H9 (cell line): ENCODE measurements around the gene ADGRB3. TPM values are rescaled to one million over a fixed set of nuclear protein-coding genes. Genes with fewer than 3 reads are reported as not detected.

Experiments used
- DNase-seq: peaks from one replicate; pipeline ENCODE4 v3.0.0-alpha.2; 2017
- H2AFZ ChIP-seq: one replicate; pipeline ENCODE4 v1.6.1; 2013; ENCODE audit warnings: mild to moderate bottlenecking, low read length, control low read depth, moderate library complexity
- H2AK5ac ChIP-seq: 2 replicates; pipeline ENCODE4 v1.6.1; 2013; ENCODE audit warnings: low read length, control low read depth, mixed read lengths; ENCODE audit not compliant: insufficient read length
- H2BK120ac ChIP-seq: one replicate; pipeline ENCODE4 v1.6.1; 2013; ENCODE audit warnings: low read depth, mild to moderate bottlenecking, low read length, control low read depth, inconsistent platforms; ENCODE audit not compliant: poor library complexity, severe bottlenecking
- H2BK12ac ChIP-seq: 2 replicates; pipeline ENCODE4 v1.6.1; 2013; ENCODE audit warnings: low read length, control low read depth, mixed read lengths, low read depth; ENCODE audit not compliant: insufficient read length
- H2BK15ac ChIP-seq: 2 replicates; pipeline ENCODE4 v1.6.1; 2013; ENCODE audit warnings: low read depth, low read length, control low read depth
- H2BK20ac ChIP-seq: one replicate; pipeline ENCODE4 v1.6.1; 2013; ENCODE audit warnings: low read depth, mild to moderate bottlenecking, low read length, control low read depth, inconsistent platforms; ENCODE audit not compliant: poor library complexity, severe bottlenecking
- H2BK5ac ChIP-seq: 2 replicates; pipeline ENCODE4 v1.6.1; 2013; ENCODE audit warnings: low read length, control low read depth, mixed read lengths; ENCODE audit not compliant: insufficient read length
- H3K14ac ChIP-seq: 2 replicates; pipeline ENCODE4 v1.6.1; 2013; ENCODE audit warnings: low read length, control low read depth; ENCODE audit not compliant: insufficient read depth
- H3K18ac ChIP-seq: 2 replicates; pipeline ENCODE4 v1.6.1; 2013; ENCODE audit warnings: low read depth, mild to moderate bottlenecking, mixed read lengths, low read length, control low read depth; ENCODE audit not compliant: insufficient read length
- H3K23ac ChIP-seq: 2 replicates; pipeline ENCODE4 v1.6.1; 2013; ENCODE audit warnings: low read length, control low read depth, mixed read lengths, low read depth; ENCODE audit not compliant: insufficient read length
- H3K23me2 ChIP-seq: 2 replicates; pipeline ENCODE4 v1.6.1; 2013; ENCODE audit warnings: low read depth, mild to moderate bottlenecking, mixed read lengths, low read length, control low read depth; ENCODE audit not compliant: insufficient read length, poor library complexity, severe bottlenecking
- H3K27ac ChIP-seq: 2 replicates; pipeline ENCODE4 v1.5.1; 2013; ENCODE audit warnings: low read length, control low read depth, mixed read lengths, low read depth; ENCODE audit not compliant: insufficient read length
- H3K27me3 ChIP-seq: 2 replicates; pipeline ENCODE4 v1.6.1; 2013; ENCODE audit warnings: low read length, control low read depth, inconsistent platforms; ENCODE audit not compliant: insufficient read depth
- H3K4ac ChIP-seq: 2 replicates; pipeline ENCODE4 v1.6.1; 2013; ENCODE audit warnings: low read depth, mild to moderate bottlenecking, control low read depth, inconsistent platforms, low read length, moderate library complexity
- H3K4me1 ChIP-seq: 2 replicates; pipeline ENCODE4 v1.6.1; 2013; ENCODE audit warnings: low read length, control low read depth, inconsistent platforms; ENCODE audit not compliant: insufficient read depth
- H3K4me2 ChIP-seq: 2 replicates; pipeline ENCODE4 v1.6.1; 2013; ENCODE audit warnings: low read length, control low read depth, mixed read lengths; ENCODE audit not compliant: insufficient read length, insufficient read depth
- H3K56ac ChIP-seq: 2 replicates; pipeline ENCODE4 v1.6.1; 2013; ENCODE audit warnings: low read depth, mild to moderate bottlenecking, mixed read lengths, low read length, control low read depth; ENCODE audit not compliant: insufficient read length
- H3K79me1 ChIP-seq: 2 replicates; pipeline ENCODE4 v1.6.1; 2013; ENCODE audit warnings: low read depth, mild to moderate bottlenecking, moderate library complexity, low read length, control low read depth, inconsistent platforms; ENCODE audit not compliant: insufficient read depth, poor library complexity, severe bottlenecking
- H3K79me2 ChIP-seq: 2 replicates; pipeline ENCODE4 v1.6.1; 2013; ENCODE audit warnings: low read length, control low read depth, inconsistent platforms; ENCODE audit not compliant: insufficient read depth
- H3K9ac ChIP-seq: 2 replicates; pipeline ENCODE4 v1.6.1; 2013; ENCODE audit warnings: low read length, control low read depth, mixed read lengths; ENCODE audit not compliant: insufficient read length; ENCODE audit errors: extremely low read depth
- H3K9me3 ChIP-seq: one replicate; pipeline ENCODE4 v1.6.1; 2013; ENCODE audit warnings: low read depth, low read length, inconsistent platforms; ENCODE audit not compliant: control insufficient read depth
- H3T11ph ChIP-seq: one replicate; pipeline ENCODE4 v1.6.1; 2013; ENCODE audit warnings: mild to moderate bottlenecking, low read length, control low read depth, inconsistent platforms
- H4K20me1 ChIP-seq: one replicate; pipeline ENCODE4 v1.6.1; 2013; ENCODE audit not compliant: control insufficient read depth, insufficient read length, insufficient read depth
- H4K5ac ChIP-seq: 2 replicates; pipeline ENCODE4 v1.6.1; 2013; ENCODE audit warnings: low read depth, mild to moderate bottlenecking, mixed read lengths, low read length, control low read depth; ENCODE audit not compliant: insufficient read length
- H4K8ac ChIP-seq: replicated peaks from 2 replicates; pipeline ENCODE4 v1.6.1; 2013; ENCODE audit warnings: low read length, control low read depth, mixed read lengths, low read depth; ENCODE audit not compliant: insufficient read length
- H4K91ac ChIP-seq: 2 replicates; pipeline ENCODE4 v1.6.1; 2013; ENCODE audit warnings: low read depth, mild to moderate bottlenecking, moderate library complexity, mixed read lengths, low read length, control low read depth; ENCODE audit not compliant: insufficient read length
- H3K27ac Mint-ChIP-seq, 3 experiments: 2 replicates in 2 of 3; 3 replicates in 1 of 3; pipeline ENCODE4 v1.8.0; 2020 to 2021; ENCODE audit warnings: mixed read lengths in 3 of 3, mild to moderate bottlenecking in 1 of 3, moderate library complexity in 1 of 3
- H3K27me3 Mint-ChIP-seq: 2 replicates; pipeline ENCODE4 v1.8.0; 2021; ENCODE audit warnings: low read depth, mild to moderate bottlenecking, moderate library complexity, mixed read lengths
- H3K36me3 Mint-ChIP-seq, 3 experiments: 2 replicates in 2 of 3; 3 replicates in 1 of 3; pipeline ENCODE4 v1.8.0; 2020 to 2021; ENCODE audit warnings: low read depth in 3 of 3, mixed read lengths in 3 of 3; ENCODE audit not compliant: insufficient read depth in 1 of 3
- H3K4me1 Mint-ChIP-seq, 2 experiments: 2 replicates each; pipeline ENCODE4 v1.8.0; 2020; ENCODE audit warnings: mixed read lengths in 2 of 2
- H3K4me3 Mint-ChIP-seq, 2 experiments: 2 replicates in 1 of 2; 3 replicates in 1 of 2; pipeline ENCODE4 v1.8.0; 2020 to 2021; ENCODE audit warnings: mild to moderate bottlenecking in 2 of 2, mixed read lengths in 2 of 2, moderate library complexity in 1 of 2
- H3K9me3 Mint-ChIP-seq, 2 experiments: 2 replicates in 1 of 2; 3 replicates in 1 of 2; pipeline ENCODE4 v1.8.0; 2020; ENCODE audit warnings: mild to moderate bottlenecking in 2 of 2, mixed read lengths in 2 of 2, moderate library complexity in 1 of 2
- CTCF ChIP-seq: fragments of 200-600 bp; sonication (generic); conservative IDR thresholded peaks from 3 replicates; pipeline ENCODE4 v1.8.0; 2021; ENCODE audit warnings: antibody characterized with exemption, mild to moderate bottlenecking
- WGBS: extraction: QIAGEN DNeasy Blood & Tissue Kit; methylation state at CpG from one replicate; pipeline ENCODE4 v1.1.7; 2013; ENCODE audit warnings: missing lambda C conversion rate, low lambda C conversion rate, mixed read lengths; ENCODE audit not compliant: insufficient read length; ENCODE audit errors: extremely low coverage; 5-methylcytosine and 5-hydroxymethylcytosine counted together
- total RNA-seq: library from RNA; stranded (reverse); gene quantifications from 2 replicates; pipeline ENCODE4 v1.2.1, GENCODE V29; 2021

ADGRB3 gene
- total RNA-seq, 1 experiment from 2014 or later: 0.37 TPM

DNA sequence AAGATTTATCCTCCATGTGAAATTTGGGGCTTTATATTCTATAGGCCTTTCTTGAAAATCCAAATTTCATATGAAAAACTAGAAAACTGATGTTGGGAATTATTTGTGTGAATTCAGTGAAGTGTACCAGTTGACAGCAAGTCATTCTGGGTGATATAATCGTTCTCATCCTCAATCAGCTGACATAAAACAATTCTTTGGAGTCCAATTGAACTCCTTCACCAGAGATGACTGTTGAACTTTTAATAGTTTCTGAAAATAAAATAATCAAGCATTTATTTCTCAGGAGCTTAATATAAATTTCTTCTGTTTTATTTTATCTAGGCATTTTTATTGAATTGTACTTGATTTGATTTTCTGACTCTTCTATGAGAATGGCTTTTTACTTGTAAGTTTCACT, 92.6 kb downstream of the ADGRB3 start:
- no peak overlapping the region for H2BK15ac ChIP-seq
- no peak for TF ChIP-seq CTCF
- no peak overlapping the region for H3K23ac ChIP-seq
- no CpG with 5 or more reads among the region's 1 CpG for WGBS
- H3K27me3 Mint-ChIP-seq: no peaks in the 10 kb centered on the region
- no peaks in the 10 kb centered on the region for H4K20me1 ChIP-seq
- H2BK12ac ChIP-seq: no peak overlapping the region
- H2AK5ac ChIP-seq: no peak overlapping the region
- H2BK5ac ChIP-seq: no peak overlapping the region
- H2BK20ac ChIP-seq: no peak overlapping the region
- no peak overlapping the region for H3K27ac Mint-ChIP-seq
- H3K4me2 ChIP-seq: no peak overlapping the region
- H3T11ph ChIP-seq: no peak overlapping the region
- H3K79me2 ChIP-seq: no peaks in the 10 kb centered on the region
- no peaks in the 10 kb centered on the region for H3K9me3 Mint-ChIP-seq
- no peak overlapping the region for H4K8ac ChIP-seq
- H3K9me3 ChIP-seq: no peaks in the 10 kb centered on the region
- no peak overlapping the region for H2AFZ ChIP-seq
- no peaks in the 10 kb centered on the region for H3K27me3 ChIP-seq
- H3K4me1 Mint-ChIP-seq: no peaks in the 10 kb centered on the region
- no peak overlapping the region for H3K4me3 Mint-ChIP-seq
- no peak overlapping the region for H3K14ac ChIP-seq
- H3K36me3 Mint-ChIP-seq: no peaks in the 10 kb centered on the region
- no peaks in the 10 kb centered on the region for H3K23me2 ChIP-seq
- no peak for DNase-seq
- H3K56ac ChIP-seq: no peak overlapping the region
- H4K5ac ChIP-seq: no peak overlapping the region
- no peak overlapping the region for H3K9ac ChIP-seq
- H3K4ac ChIP-seq: no peak overlapping the region
- no peak overlapping the region for H4K91ac ChIP-seq
- no peak overlapping the region for H3K27ac ChIP-seq
- H3K18ac ChIP-seq: no peak overlapping the region
- no peak overlapping the region for H2BK120ac ChIP-seq
- H3K79me1 ChIP-seq: no peaks in the 10 kb centered on the region
- no peaks in the 10 kb centered on the region for H3K4me1 ChIP-seq
